ENCODE results near the gene GPSM1.

The GPSM1 gene

GRCh38 chr9:136335296-136336155 is 8.2 kb downstream of the GPSM1 start:
- DNase-seq, result no peak

GRCh38 chr9:136336156-136336870 is 9.0 kb downstream of the GPSM1 start:
- no peak for DNase-seq

GRCh38 chr9:136336881-136337280 is 9.5 kb downstream of the GPSM1 start:
- no peak for DNase-seq

- no peak for DNase-seq
These were observed 10.4 kb downstream of the GPSM1 start for GRCh38 chr9:136337416-136338395.

DNA sequence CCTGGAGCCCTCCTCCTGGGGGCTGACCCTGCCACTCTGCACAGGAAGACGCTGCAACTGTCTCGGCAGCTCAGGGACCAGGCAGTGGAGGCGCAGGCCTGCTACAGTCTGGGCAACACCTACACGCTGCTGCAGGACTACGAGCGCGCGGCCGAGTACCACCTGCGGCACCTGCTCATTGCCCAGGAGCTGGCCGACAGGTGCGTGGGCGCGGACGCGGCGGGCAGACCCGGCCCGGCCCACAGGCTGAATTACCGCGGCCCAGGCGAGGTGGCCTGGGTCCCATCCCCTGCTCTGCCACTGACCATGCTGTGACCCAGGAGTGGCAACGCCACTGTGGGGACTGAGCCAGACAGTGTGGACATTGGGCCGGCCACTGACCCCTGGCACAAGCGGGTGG is 11.2 kb downstream of the GPSM1 start:
- DNase-seq, result no peak

- DNase-seq, result peak; percentile 35
These were observed 12.0 kb downstream of the GPSM1 start for GRCh38 chr9:136339173-136339957.

DNA sequence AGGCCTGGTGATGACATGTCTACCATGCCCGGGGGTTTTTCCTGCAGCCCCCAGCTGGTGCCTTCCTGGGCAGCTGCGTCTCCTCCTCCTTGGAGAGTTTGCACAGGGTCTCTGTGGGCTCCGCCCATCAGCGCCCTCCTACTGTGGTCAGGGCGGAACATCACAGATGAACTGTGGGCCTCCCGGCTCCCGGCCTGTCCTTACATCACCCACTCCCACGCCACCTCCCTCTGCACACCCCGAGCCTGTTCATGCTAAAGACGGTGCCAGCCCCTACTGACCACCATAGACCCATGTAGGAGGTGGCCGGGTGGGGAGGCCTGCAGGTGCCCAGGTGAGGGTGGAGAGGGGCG is 12.6 kb downstream of the GPSM1 start:
- DNase-seq, result no peak

DNA sequence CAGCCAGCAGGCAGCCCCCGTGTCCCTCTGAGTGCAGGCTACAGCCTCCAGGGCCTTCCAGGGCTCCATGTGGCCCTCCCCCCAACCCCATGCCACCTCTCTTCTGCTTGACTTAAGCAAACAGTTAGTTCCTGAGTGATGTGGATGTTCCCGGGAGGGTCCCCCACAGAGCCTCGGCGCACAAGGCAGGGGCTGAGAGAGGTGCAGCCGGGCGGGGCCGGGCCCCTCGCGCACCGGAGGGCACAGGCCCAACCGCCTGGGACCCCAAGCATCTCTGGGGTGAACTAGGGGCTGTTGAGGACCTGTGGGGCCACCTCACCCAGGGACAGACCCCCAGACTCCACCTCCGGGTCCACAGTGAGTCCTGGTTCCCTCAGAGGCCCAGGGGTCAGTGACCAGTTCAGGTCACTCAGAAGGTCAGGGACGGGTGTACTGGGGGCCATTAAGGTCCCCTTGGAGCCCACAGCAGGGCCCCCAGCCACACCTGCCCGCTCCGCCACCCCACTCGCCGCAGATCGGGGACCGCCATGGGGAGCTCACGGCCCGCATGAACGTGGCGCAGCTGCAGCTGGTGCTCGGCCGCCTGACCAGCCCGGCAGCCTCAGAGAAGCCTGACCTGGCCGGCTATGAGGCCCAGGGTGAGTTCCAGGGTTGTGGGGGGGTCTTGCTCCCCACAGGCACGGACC is 13.2 kb downstream of the GPSM1 start:
- DNase-seq, result no peak

- DNase-seq, result no peak
These were observed 13.8 kb downstream of the GPSM1 start for GRCh38 chr9:136341042-136341655.

DNA sequence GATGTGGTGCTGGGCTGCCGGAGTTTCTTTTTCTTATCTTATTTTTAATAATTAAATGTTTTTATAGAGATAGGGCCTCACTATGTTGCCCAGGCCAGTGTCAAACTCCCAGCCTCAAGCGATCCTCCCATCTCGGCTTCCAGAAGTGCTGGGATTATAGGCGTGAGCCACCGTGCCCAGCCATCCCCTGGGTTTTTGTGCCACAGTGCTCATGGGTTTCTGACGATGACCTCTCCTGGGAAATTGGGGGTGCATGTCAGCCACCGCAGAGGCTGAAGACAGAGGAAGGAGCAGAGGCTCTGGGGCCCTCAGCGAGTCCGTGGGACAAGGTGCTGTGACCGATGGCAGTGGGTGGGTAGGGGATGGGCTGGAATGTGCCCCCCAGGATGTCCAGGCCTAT is 14.4 kb downstream of the GPSM1 start:
- no peak for DNase-seq

GRCh38 chr9:136342181-136343120 is 15.1 kb downstream of the GPSM1 start:
- DNase-seq, result peak; percentile 56

DNA sequence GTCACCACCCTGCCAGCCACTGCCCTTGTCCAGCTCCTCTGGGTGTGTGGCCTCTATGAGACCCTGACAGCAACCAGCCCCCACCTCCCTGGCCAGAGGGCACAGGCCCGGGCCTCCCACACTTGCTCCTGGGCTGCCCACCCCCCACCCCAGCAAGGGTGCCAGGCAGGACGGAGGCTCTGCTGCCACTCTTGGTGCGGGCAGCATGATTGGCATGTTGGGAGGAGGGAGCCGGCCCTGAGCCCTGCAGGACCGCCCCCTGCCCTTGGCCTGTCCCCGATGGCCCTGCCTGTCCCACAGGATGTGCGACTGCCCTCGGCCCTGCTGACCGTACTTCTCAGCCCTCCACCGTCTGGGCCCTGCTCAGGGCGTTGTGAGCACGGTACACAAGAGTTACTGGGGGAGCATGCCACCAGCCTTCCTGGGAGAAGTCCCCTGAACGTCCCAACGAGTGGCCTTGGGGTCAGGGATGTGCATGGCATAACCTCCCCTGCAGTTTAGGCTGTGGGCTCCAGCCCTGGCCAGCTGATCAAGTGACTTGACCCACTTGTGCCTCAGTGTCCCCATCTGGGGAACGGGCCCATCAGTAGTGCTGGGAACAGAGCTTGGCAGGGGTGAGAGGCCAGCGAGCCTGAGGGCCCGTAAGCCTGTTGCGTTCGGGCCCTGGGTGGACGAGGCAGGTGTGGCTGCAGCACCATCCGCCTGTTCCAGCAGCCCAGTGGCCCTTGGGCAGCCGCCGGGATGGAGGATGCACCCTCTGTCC is 16.0 kb downstream of the GPSM1 start:
- no peak for DNase-seq

- no peak for DNase-seq
These were observed 16.5 kb downstream of the GPSM1 start for GRCh38 chr9:136343884-136344269.

GRCh38 chr9:136344544-136345280 is 17.4 kb downstream of the GPSM1 start:
- DNase-seq, result no peak

GRCh38 chr9:136345281-136346156 is 18.2 kb downstream of the GPSM1 start:
- DNase-seq, result no peak

- DNase-seq, result no peak
These were observed 18.8 kb downstream of the GPSM1 start for GRCh38 chr9:136346157-136346481.

- no peak for DNase-seq
These were observed 19.7 kb downstream of the GPSM1 start for GRCh38 chr9:136346927-136347465.

Data from CD4-positive, alpha-beta T cell treated with Interleukin-15 for 1 hour (primary cell).